HL-60 (cell line): ENCODE results near the gene NHLRC2.

ENCODE experiments used
- POLR2AphosphoS5 ChIP-seq: IDR thresholded peaks from 2 replicates; pipeline ENCODE4 v1.6.1; 2012; ENCODE audit warnings: low read depth
- REST ChIP-seq: IDR thresholded peaks from 2 replicates; pipeline ENCODE4 v1.6.1; 2012; ENCODE audit warnings: low read depth; ENCODE audit not compliant: insufficient replicate concordance
- SPI1 ChIP-seq: IDR thresholded peaks from 2 replicates; pipeline ENCODE4 v1.6.1; 2012; ENCODE audit warnings: low read depth, mild to moderate bottlenecking, borderline replicate concordance
- TF ChIP-seq, protein P1 (sequence below): IDR thresholded peaks from one replicate; pipeline ENCODE4 v1.5.1; 2011; ENCODE audit warnings: low read length, control low read depth, inconsistent platforms; ENCODE audit not compliant: insufficient read depth

GRCh38 chr10:113894581-113894980 lies 40.1 kb downstream of the NHLRC2 start:
- TF ChIP-seq, protein P1, sequence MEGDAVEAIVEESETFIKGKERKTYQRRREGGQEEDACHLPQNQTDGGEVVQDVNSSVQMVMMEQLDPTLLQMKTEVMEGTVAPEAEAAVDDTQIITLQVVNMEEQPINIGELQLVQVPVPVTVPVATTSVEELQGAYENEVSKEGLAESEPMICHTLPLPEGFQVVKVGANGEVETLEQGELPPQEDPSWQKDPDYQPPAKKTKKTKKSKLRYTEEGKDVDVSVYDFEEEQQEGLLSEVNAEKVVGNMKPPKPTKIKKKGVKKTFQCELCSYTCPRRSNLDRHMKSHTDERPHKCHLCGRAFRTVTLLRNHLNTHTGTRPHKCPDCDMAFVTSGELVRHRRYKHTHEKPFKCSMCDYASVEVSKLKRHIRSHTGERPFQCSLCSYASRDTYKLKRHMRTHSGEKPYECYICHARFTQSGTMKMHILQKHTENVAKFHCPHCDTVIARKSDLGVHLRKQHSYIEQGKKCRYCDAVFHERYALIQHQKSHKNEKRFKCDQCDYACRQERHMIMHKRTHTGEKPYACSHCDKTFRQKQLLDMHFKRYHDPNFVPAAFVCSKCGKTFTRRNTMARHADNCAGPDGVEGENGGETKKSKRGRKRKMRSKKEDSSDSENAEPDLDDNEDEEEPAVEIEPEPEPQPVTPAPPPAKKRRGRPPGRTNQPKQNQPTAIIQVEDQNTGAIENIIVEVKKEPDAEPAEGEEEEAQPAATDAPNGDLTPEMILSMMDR, result no peak
- TF ChIP-seq POLR2AphosphoS5 (no peak), SPI1 (no peak), REST (no peak)
